H1 (cell line): ENCODE measurements around the gene SHROOM3.

Experiments
- KDM5A ChIP-seq: fragments of 200-600 bp; IDR thresholded peaks from 2 replicates; pipeline ENCODE4 v1.7.1; 2012; ENCODE audit warnings: mild to moderate bottlenecking, low read length, inconsistent platforms, mixed read lengths
- TF ChIP-seq, protein P1 (sequence below), 3 experiments: IDR thresholded peaks; 1 replicate in 2 of 3; 2 replicates in 1 of 3; pipeline versions ENCODE4 v1.5.1 to v1.6.1; 2011; ENCODE audit warnings: low read length in 3 of 3, mild to moderate bottlenecking in 3 of 3, inconsistent platforms in 2 of 3, low read depth in 1 of 3, moderate library complexity in 1 of 3; ENCODE audit not compliant: insufficient read depth in 1 of 3; ENCODE audit errors: control extremely low read depth in 1 of 3

GRCh38 chr4:76644831-76645485, 209.9 kb downstream of the SHROOM3 start:
- no peak for TF ChIP-seq KDM5A
- TF ChIP-seq, protein P1, sequence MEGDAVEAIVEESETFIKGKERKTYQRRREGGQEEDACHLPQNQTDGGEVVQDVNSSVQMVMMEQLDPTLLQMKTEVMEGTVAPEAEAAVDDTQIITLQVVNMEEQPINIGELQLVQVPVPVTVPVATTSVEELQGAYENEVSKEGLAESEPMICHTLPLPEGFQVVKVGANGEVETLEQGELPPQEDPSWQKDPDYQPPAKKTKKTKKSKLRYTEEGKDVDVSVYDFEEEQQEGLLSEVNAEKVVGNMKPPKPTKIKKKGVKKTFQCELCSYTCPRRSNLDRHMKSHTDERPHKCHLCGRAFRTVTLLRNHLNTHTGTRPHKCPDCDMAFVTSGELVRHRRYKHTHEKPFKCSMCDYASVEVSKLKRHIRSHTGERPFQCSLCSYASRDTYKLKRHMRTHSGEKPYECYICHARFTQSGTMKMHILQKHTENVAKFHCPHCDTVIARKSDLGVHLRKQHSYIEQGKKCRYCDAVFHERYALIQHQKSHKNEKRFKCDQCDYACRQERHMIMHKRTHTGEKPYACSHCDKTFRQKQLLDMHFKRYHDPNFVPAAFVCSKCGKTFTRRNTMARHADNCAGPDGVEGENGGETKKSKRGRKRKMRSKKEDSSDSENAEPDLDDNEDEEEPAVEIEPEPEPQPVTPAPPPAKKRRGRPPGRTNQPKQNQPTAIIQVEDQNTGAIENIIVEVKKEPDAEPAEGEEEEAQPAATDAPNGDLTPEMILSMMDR (IDR thresholded peaks at IDR 0.05; ENCODE audit: control extremely low read depth in 1 of 3, insufficient read depth in 1 of 3, low read depth in 1 of 3, low read length in 3 of 3), result no peak
